Measurements from ENCODE around the gene PRAC1. TPM values are rescaled to one million over a fixed set of nuclear protein-coding genes. Genes with fewer than 3 reads are reported as not detected.

Gene PRAC1
- total and polyA plus RNA-seq, 10 of the 15 experiments (the other 5 are each of a cell fraction or from before 2014, with no cell fraction given) = not detected

DNA sequence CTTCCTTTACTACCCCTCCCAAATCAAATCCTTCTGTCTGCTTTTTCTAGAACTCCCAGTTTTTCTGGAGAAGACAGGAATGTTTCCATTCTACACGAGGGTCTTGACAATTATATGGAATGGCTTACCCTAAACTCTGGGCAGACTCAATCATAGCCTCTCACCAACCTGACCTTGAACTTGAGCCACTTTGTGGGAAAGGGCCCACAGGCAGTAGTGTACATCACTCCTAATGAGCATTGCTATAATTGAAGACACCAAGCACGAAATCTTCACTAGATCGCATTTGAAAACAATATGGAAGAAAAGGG lies 7.9 kb upstream of the PRAC1 start:
- no peak for FAIRE-seq
- Histone ChIP-seq H3K36me3 (ENCODE audit: control insufficient read depth in 2 of 2, insufficient read depth in 2 of 2, low read length in 1 of 2) (no peaks in the 10 kb centered on the region), H4K20me1 (ENCODE audit: control insufficient read depth, insufficient read depth) (no peaks in the 10 kb centered on the region), H3K27me3 (replicated peaks in 1 of 2; ENCODE audit: control insufficient read depth in 2 of 2, insufficient read depth in 2 of 2, low read length in 1 of 2) (peaks cover 29 to 47% of the 10 kb centered on the region in 2 experiments), H2AFZ (ENCODE audit: control insufficient read depth, low read depth, low read length) (no peak overlapping the region), H3K4me3 (no peak overlapping the region), H3K79me2 (ENCODE audit: control insufficient read depth, insufficient read depth, low read length) (no peaks in the 10 kb centered on the region), H3K4me1 (ENCODE audit: control insufficient read depth, insufficient read depth, low read length) (no peaks in the 10 kb centered on the region), H3K9me3 (replicated peaks; ENCODE audit: control insufficient read depth, insufficient read depth, low read length) (no peaks in the 10 kb centered on the region), H3K27ac (ENCODE audit: control insufficient read depth, insufficient read depth) (no peak overlapping the region), H3K9ac (ENCODE audit: control insufficient read depth, insufficient read depth, low read length) (no peak overlapping the region), H3K4me2 (ENCODE audit: control insufficient read depth, insufficient read depth) (no peak overlapping the region)
- no peak for DNase-seq (ENCODE audit: low read depth, low spot score)
- TF ChIP-seq, protein P1, sequence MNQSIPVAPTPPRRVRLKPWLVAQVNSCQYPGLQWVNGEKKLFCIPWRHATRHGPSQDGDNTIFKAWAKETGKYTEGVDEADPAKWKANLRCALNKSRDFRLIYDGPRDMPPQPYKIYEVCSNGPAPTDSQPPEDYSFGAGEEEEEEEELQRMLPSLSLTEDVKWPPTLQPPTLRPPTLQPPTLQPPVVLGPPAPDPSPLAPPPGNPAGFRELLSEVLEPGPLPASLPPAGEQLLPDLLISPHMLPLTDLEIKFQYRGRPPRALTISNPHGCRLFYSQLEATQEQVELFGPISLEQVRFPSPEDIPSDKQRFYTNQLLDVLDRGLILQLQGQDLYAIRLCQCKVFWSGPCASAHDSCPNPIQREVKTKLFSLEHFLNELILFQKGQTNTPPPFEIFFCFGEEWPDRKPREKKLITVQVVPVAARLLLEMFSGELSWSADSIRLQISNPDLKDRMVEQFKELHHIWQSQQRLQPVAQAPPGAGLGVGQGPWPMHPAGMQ (IDR thresholded peaks at IDR 0.05; ENCODE audit: borderline replicate concordance) = no peak
- no peak for TF ChIP-seq MYC (IDR thresholded peaks at IDR 0.05; ENCODE audit: insufficient read depth, insufficient read length, insufficient replicate concordance, low read length, severe bottlenecking)
- TF ChIP-seq, protein P2, sequence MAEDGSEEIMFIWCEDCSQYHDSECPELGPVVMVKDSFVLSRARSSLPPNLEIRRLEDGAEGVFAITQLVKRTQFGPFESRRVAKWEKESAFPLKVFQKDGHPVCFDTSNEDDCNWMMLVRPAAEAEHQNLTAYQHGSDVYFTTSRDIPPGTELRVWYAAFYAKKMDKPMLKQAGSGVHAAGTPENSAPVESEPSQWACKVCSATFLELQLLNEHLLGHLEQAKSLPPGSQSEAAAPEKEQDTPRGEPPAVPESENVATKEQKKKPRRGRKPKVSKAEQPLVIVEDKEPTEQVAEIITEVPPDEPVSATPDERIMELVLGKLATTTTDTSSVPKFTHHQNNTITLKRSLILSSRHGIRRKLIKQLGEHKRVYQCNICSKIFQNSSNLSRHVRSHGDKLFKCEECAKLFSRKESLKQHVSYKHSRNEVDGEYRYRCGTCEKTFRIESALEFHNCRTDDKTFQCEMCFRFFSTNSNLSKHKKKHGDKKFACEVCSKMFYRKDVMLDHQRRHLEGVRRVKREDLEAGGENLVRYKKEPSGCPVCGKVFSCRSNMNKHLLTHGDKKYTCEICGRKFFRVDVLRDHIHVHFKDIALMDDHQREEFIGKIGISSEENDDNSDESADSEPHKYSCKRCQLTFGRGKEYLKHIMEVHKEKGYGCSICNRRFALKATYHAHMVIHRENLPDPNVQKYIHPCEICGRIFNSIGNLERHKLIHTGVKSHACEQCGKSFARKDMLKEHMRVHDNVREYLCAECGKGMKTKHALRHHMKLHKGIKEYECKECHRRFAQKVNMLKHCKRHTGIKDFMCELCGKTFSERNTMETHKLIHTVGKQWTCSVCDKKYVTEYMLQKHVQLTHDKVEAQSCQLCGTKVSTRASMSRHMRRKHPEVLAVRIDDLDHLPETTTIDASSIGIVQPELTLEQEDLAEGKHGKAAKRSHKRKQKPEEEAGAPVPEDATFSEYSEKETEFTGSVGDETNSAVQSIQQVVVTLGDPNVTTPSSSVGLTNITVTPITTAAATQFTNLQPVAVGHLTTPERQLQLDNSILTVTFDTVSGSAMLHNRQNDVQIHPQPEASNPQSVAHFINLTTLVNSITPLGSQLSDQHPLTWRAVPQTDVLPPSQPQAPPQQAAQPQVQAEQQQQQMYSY (CRISPR knock-in tag; IDR thresholded peaks at IDR 0.05) = no peak
- TF ChIP-seq CREB1 (IDR thresholded peaks at IDR 0.05; ENCODE audit: low read depth) = no peak
- TF ChIP-seq KLF5 (IDR thresholded peaks at IDR 0.05; ENCODE audit: partially characterized antibody) = no peak
- TF ChIP-seq POLR2AphosphoS2 (IDR thresholded peaks at IDR 0.05; ENCODE audit: low read depth, low read length) = no peak
- no peak for TF ChIP-seq SP1 (IDR thresholded peaks at IDR 0.05; ENCODE audit: low read depth, low read length)
- no peak for TF ChIP-seq POLR2AphosphoS5 (IDR thresholded peaks at IDR 0.05; ENCODE audit: low read length)
- no peak for TF ChIP-seq RAD21 (IDR thresholded peaks at IDR 0.05; ENCODE audit: insufficient read depth, low read depth, low read length)
- no peak for TF ChIP-seq PML (IDR thresholded peaks at IDR 0.05; ENCODE audit: low read length)
- no TSS peak for BruUV-seq (replicated peaks)
- POLR2A ChIA-PET = no interaction called here
- CTCF ChIA-PET = interaction anchor here (1.0 to 1.3 kb wide), 3 partner anchors 69 to 154 kb away, joined by 3 to 4 read pairs (median 4); no protein-coding TSS in a partner anchor
- intact Hi-C loops (cut with micrococcal nuclease; ENCODE audit: unreplicated experiment) = no loop called here
- RAD21 ChIA-PET (ENCODE audit: unreplicated experiment) = no interaction called here
- ATAC-seq = no peak
- in situ Hi-C loops (cut with MboI) = no loop called here
- WGBS (ENCODE audit: insufficient coverage, insufficient replicate concordance, low lambda C conversion rate, missing lambda C conversion rate) = 54% methylated on average over 3 of the region's 3 CpGs
- SMC1A ChIA-PET (ENCODE audit: uncharacterized antibody, unreplicated experiment) = no interaction called here

Data from GM12878 (cell line).